Lower leg skin (tissue), 3 donors: Measurements from ENCODE around the gene LANCL2.

ENCODE experiments used
- POLR2A ChIP-seq, 2 donors: fragments of 450-650 bp; IDR thresholded peaks; one replicate each; pipeline ENCODE4 v1.6.1; 2016 to 2017; ENCODE audit warnings: antibody characterized with exemption in 2 of 2, mild to moderate bottlenecking in 1 of 2, moderate library complexity in 1 of 2
- TF ChIP-seq, protein P1 (sequence below), 3 donors: fragments of 450-650 bp; IDR thresholded peaks; one replicate each; pipeline ENCODE4 v1.5.1; 2016; ENCODE audit warnings: antibody characterized with exemption in 3 of 3, mild to moderate bottlenecking in 3 of 3, moderate library complexity in 2 of 3

DNA sequence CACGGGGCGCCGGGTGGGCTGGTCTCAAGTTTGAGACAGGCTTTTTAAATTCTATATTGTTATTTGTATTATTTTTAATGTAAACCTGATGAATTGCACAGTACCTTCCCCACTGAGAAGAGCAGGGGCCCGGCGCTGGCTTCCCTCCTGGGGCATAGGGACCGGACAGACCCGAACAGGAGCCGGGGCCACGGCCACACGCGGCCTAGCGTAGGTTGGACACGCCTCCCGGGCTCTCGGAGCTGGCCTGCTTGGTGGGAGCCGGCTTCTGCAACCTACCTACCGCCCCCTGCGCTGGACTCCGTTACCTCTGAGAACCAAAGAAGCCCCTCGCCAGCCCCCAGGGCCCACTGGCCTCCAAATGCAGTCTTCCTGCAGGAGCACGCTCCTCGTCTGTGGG lies 19.8 kb upstream of the LANCL2 start:
- TF ChIP-seq, protein P1, sequence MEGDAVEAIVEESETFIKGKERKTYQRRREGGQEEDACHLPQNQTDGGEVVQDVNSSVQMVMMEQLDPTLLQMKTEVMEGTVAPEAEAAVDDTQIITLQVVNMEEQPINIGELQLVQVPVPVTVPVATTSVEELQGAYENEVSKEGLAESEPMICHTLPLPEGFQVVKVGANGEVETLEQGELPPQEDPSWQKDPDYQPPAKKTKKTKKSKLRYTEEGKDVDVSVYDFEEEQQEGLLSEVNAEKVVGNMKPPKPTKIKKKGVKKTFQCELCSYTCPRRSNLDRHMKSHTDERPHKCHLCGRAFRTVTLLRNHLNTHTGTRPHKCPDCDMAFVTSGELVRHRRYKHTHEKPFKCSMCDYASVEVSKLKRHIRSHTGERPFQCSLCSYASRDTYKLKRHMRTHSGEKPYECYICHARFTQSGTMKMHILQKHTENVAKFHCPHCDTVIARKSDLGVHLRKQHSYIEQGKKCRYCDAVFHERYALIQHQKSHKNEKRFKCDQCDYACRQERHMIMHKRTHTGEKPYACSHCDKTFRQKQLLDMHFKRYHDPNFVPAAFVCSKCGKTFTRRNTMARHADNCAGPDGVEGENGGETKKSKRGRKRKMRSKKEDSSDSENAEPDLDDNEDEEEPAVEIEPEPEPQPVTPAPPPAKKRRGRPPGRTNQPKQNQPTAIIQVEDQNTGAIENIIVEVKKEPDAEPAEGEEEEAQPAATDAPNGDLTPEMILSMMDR (IDR thresholded peaks at IDR 0.05), result no peak
- no peak for TF ChIP-seq POLR2A (IDR thresholded peaks at IDR 0.05)
